Measurements from ENCODE around the gene IGFBP5.

DNA sequence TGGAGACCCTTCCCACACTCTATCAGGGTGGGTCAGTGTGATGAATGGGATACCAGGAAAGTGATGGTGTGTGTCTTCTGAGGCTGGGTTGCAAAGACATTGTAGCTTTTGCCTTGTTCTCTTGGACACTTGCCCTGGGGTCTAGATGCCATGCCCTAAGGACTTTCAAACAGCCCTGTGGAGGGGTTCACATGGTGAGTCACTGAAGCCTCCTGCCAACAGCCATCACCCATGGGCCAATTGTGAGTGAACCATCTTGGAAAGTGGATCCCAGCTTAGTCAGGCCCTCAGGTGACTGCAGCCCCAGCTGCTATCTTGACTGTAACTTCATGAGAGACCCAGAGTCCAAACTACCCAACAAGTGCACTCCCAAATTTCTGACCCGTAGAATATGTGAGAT is 25.8 kb upstream of the IGFBP5 start:
- TF ChIP-seq POLR2A (IDR thresholded peaks at IDR 0.05): no peak
- TF ChIP-seq, protein P1, sequence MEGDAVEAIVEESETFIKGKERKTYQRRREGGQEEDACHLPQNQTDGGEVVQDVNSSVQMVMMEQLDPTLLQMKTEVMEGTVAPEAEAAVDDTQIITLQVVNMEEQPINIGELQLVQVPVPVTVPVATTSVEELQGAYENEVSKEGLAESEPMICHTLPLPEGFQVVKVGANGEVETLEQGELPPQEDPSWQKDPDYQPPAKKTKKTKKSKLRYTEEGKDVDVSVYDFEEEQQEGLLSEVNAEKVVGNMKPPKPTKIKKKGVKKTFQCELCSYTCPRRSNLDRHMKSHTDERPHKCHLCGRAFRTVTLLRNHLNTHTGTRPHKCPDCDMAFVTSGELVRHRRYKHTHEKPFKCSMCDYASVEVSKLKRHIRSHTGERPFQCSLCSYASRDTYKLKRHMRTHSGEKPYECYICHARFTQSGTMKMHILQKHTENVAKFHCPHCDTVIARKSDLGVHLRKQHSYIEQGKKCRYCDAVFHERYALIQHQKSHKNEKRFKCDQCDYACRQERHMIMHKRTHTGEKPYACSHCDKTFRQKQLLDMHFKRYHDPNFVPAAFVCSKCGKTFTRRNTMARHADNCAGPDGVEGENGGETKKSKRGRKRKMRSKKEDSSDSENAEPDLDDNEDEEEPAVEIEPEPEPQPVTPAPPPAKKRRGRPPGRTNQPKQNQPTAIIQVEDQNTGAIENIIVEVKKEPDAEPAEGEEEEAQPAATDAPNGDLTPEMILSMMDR (IDR thresholded peaks at IDR 0.05): no peak

Data from lower leg skin (tissue), 3 donors.